ENCODE data around the gene GDPD5.

Gene GDPD5

GRCh38 chr11:75422248-75423231 lies 103.2 kb downstream of the GDPD5 start:
- no peaks in the 10 kb centered on the region for H4K20me1 ChIP-seq (ENCODE audit: insufficient read depth)
- H3K9ac ChIP-seq: no peak overlapping the region
- H3K79me2 ChIP-seq (ENCODE audit: insufficient read depth, low read depth): no peaks in the 10 kb centered on the region
- TF ChIP-seq, protein P1, sequence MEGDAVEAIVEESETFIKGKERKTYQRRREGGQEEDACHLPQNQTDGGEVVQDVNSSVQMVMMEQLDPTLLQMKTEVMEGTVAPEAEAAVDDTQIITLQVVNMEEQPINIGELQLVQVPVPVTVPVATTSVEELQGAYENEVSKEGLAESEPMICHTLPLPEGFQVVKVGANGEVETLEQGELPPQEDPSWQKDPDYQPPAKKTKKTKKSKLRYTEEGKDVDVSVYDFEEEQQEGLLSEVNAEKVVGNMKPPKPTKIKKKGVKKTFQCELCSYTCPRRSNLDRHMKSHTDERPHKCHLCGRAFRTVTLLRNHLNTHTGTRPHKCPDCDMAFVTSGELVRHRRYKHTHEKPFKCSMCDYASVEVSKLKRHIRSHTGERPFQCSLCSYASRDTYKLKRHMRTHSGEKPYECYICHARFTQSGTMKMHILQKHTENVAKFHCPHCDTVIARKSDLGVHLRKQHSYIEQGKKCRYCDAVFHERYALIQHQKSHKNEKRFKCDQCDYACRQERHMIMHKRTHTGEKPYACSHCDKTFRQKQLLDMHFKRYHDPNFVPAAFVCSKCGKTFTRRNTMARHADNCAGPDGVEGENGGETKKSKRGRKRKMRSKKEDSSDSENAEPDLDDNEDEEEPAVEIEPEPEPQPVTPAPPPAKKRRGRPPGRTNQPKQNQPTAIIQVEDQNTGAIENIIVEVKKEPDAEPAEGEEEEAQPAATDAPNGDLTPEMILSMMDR (conservative IDR thresholded peaks at IDR 0.05; ENCODE audit: low read depth, low read length): no peak
- H3K4me2 ChIP-seq: no peak overlapping the region
- no peak overlapping the region for H3K4me3 ChIP-seq (IDR thresholded peaks at IDR 0.05; ENCODE audit: insufficient read depth, low read depth, low read length)
- no peaks in the 10 kb centered on the region for H3K4me1 ChIP-seq (ENCODE audit: low read depth, poor library complexity, severe bottlenecking)
- H3K27ac ChIP-seq: no peak overlapping the region
- no peaks in the 10 kb centered on the region for H3K36me3 ChIP-seq (ENCODE audit: insufficient read depth)
- no peaks in the 10 kb centered on the region for H3K27me3 ChIP-seq (ENCODE audit: insufficient read depth, low read depth)
- no peak overlapping the region for H2AFZ ChIP-seq (ENCODE audit: low read depth)

DNA sequence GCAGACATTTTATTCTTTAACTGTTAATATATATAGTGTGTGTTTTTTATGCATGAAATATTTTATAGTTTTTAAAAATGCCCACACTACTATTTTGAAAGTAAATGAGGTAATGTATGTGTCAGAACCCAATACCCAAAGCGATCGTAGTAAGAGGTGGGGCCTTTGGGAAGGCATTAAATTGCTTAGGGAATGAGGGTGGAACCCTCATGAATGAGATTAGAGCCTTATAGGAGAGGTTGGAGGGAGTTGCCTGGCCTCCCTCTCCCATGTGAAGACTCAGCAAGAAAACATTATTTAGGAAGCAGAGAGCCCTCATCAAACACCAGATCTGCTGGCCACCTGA lies 103.9 kb downstream of the GDPD5 start:
- TF ChIP-seq, protein P1 (conservative IDR thresholded peaks at IDR 0.05; ENCODE audit: low read depth, low read length): no peak
- Histone ChIP-seq H3K4me2 (no peak overlapping the region), H4K20me1 (ENCODE audit: insufficient read depth) (no peaks in the 10 kb centered on the region), H3K9ac (no peak overlapping the region), H3K4me1 (ENCODE audit: low read depth, poor library complexity, severe bottlenecking) (no peaks in the 10 kb centered on the region), H3K4me3 (IDR thresholded peaks at IDR 0.05; ENCODE audit: insufficient read depth, low read depth, low read length) (no peak overlapping the region), H3K27me3 (ENCODE audit: insufficient read depth, low read depth) (no peaks in the 10 kb centered on the region), H2AFZ (ENCODE audit: low read depth) (no peak overlapping the region), H3K27ac (no peak overlapping the region), H3K36me3 (ENCODE audit: insufficient read depth) (no peaks in the 10 kb centered on the region), H3K79me2 (ENCODE audit: insufficient read depth, low read depth) (no peaks in the 10 kb centered on the region)

DNA sequence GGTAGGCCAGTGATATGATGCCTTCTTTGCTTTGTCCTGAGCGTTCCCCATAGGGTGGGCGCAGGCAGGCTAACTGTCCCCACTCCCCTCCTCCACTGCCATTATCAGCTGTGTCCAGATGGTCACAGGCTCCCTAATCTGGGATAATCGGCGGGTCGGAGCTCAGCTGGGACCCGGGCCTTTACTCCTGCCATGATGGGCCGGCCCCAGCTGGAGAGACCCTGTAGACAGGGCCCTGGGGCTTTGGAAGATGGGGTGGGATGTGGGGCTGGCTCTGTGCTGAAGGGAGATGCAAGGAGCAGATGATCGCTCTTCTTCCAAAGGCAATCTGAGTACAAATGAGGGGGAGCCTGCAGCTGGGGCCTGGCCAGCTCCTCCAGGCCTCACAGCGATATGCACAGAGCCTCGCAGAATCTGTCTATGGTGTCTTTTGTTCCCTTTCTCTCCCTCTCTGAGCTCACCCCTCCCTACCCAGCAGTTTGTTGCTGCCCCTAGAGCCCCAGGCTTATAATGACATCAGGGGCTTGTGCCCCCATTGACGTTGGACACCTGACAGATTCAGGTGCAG lies 104.6 kb downstream of the GDPD5 start:
- Histone ChIP-seq H3K27ac (no peak overlapping the region), H3K4me2 (no peak overlapping the region), H2AFZ (ENCODE audit: low read depth) (no peak overlapping the region), H3K79me2 (ENCODE audit: insufficient read depth, low read depth) (no peaks in the 10 kb centered on the region), H3K27me3 (ENCODE audit: insufficient read depth, low read depth) (no peaks in the 10 kb centered on the region), H3K36me3 (ENCODE audit: insufficient read depth) (no peaks in the 10 kb centered on the region), H3K9ac (no peak overlapping the region), H3K4me3 (IDR thresholded peaks at IDR 0.05; ENCODE audit: insufficient read depth, low read depth, low read length) (no peak overlapping the region), H4K20me1 (ENCODE audit: insufficient read depth) (no peaks in the 10 kb centered on the region), H3K4me1 (ENCODE audit: low read depth, poor library complexity, severe bottlenecking) (no peaks in the 10 kb centered on the region)
- TF ChIP-seq, protein P1 (conservative IDR thresholded peaks at IDR 0.05; ENCODE audit: low read depth, low read length): no peak

DNA sequence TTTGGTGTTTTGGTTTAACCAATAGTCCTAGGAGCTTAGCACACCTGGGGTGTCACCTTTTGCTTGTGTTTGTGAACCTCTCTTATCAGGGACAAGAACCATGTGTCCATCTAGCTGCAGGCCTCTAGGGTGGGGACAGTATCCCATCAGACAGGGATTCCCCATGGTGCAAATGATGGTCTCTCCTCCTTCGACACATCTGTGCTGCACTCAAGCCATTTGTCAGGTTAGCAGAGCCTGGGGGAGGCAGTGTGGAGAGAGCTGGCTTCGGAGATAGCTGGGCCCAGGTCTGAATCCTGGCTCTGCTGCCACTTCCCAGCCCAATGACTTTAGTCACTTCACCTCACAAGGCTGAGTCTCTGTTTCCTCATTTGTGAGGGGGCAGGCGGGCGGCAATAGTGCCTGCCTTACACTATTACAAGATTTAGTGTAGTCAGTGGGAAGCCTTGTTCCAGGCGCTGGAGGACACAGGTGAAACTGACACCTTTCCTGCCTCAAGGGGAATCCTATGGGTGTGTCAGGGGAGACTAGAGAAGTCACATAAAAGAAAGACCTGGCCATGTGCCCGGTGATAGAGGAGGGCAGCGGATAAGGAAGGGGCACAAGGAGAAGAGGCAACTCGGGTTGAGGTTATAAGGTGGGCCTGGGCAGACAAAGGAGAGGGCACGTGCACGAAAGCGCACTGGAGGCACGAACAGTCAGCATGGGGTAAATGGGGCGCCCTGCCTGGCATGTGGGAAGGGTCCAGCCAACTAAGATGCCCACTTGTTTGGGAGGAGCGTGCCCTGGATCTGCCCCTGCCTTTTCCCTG lies 105.3 kb downstream of the GDPD5 start:
- H3K36me3 ChIP-seq (ENCODE audit: insufficient read depth): no peaks in the 10 kb centered on the region
- H3K27me3 ChIP-seq (ENCODE audit: insufficient read depth, low read depth): no peaks in the 10 kb centered on the region
- H3K79me2 ChIP-seq (ENCODE audit: insufficient read depth, low read depth): no peaks in the 10 kb centered on the region
- TF ChIP-seq, protein P1 (conservative IDR thresholded peaks at IDR 0.05; ENCODE audit: low read depth, low read length): no peak
- no peak overlapping the region for H2AFZ ChIP-seq (ENCODE audit: low read depth)
- H3K4me2 ChIP-seq: no peak overlapping the region
- H4K20me1 ChIP-seq (ENCODE audit: insufficient read depth): no peaks in the 10 kb centered on the region
- H3K4me1 ChIP-seq (ENCODE audit: low read depth, poor library complexity, severe bottlenecking): no peaks in the 10 kb centered on the region
- H3K4me3 ChIP-seq (IDR thresholded peaks at IDR 0.05; ENCODE audit: insufficient read depth, low read depth, low read length): no peak overlapping the region
- no peak overlapping the region for H3K27ac ChIP-seq
- no peak overlapping the region for H3K9ac ChIP-seq

All from KMS-11 (cell line).